Gastrocnemius medialis (tissue), 4 donors: ENCODE data around the gene TPCN1. TPM values are rescaled to one million over a fixed set of nuclear protein-coding genes. Genes with fewer than 3 reads are reported as not detected.

Experiments
- ATAC-seq, 2 donors: fragments of 150-250 bp; one replicate each; pipeline ENCODE4 v1.9.1; 2016
- DNase-seq, 2 donors: peaks; one replicate each; pipeline ENCODE4 v3.0.0-alpha.2; 2019
- H3K27ac ChIP-seq, 4 donors: fragments of 200-600 bp; sonication (generic); 1 replicate in 1 of 4; 2 replicates in 3 of 4; pipeline ENCODE4 v1.5.1; 2016 to 2018; ENCODE audit warnings: mild to moderate bottlenecking in 2 of 4, moderate library complexity in 1 of 4
- H3K27me3 ChIP-seq, 3 donors: fragments of 200-600 bp; sonication (generic) in 2 of 3; 1 replicate in 1 of 3; 2 replicates in 2 of 3; pipeline versions ENCODE4 v1.5.1 to v1.6.0; 2016 to 2019; ENCODE audit warnings: mild to moderate bottlenecking in 1 of 3, moderate library complexity in 1 of 3
- H3K36me3 ChIP-seq, 2 donors: fragments of 200-600 bp; sonication (generic) in 1 of 2; one replicate each; pipeline ENCODE4 v1.5.1; 2017 to 2018
- H3K4me1 ChIP-seq, 2 donors: fragments of 200-600 bp; sonication (generic) in 1 of 2; one replicate each; pipeline ENCODE4 v1.5.1; 2016 to 2017; ENCODE audit warnings: mild to moderate bottlenecking in 2 of 2
- H3K4me3 ChIP-seq, 4 donors: fragments of 200-600 bp; sonication (generic) in 3 of 4; 1 replicate in 1 of 4; 2 replicates in 3 of 4; pipeline ENCODE4 v1.5.1; 2016 to 2019; ENCODE audit warnings: mild to moderate bottlenecking in 2 of 4
- H3K9me3 ChIP-seq, 3 donors: fragments of 200-600 bp; sonication (generic) in 2 of 3; 1 replicate in 1 of 3; 2 replicates in 2 of 3; pipeline ENCODE4 v1.5.1; 2016 to 2019
- CTCF ChIP-seq, 5 experiments: fragments of 450-650 bp in 3 of 5; fragments of 200-600 bp in 2 of 5; sonication (generic) in 2 of 5; IDR thresholded peaks in 4 of 5; conservative IDR thresholded peaks in 1 of 5; 1 replicate in 4 of 5; 2 replicates in 1 of 5; pipeline ENCODE4 v1.5.1; 2016 to 2019; ENCODE audit warnings: antibody characterized with exemption in 5 of 5, mild to moderate bottlenecking in 3 of 5, moderate library complexity in 3 of 5
- POLR2A ChIP-seq, 2 donors: fragments of 450-650 bp; IDR thresholded peaks; one replicate each; pipeline ENCODE4 v1.6.1; 2017; ENCODE audit warnings: antibody characterized with exemption in 2 of 2, mild to moderate bottlenecking in 2 of 2, moderate library complexity in 2 of 2
- in situ Hi-C, 4 donors: fragments of 200-750 bp; cut with MboI; loops; one replicate each; pipeline versions ENCODE4 v1.15.0 to v1.8.0; 2017; ENCODE audit warnings: low sequenced_read_pairs in 4 of 4
- intact Hi-C: fragments of 100-400 bp; cut with DNase I; formaldehyde crosslinking; loops from one replicate; pipeline ENCODE4 v1.15.1; 2023; ENCODE audit warnings: low total_unique reads
- total RNA-seq, 4 donors: library from RNA; depleted of rRNA; stranded (reverse); fragments of >200 nt; gene quantifications; one replicate each; pipeline versions ENCODE4 v1.1.0 to v1.2.3, GENCODE V29; 2016

The TPCN1 gene
- total RNA-seq, 4 donors from 2014 or later = 21.4 to 27.0 (median 25.4) TPM

- DNase-seq (no peak), ATAC-seq (no peak)
- Histone ChIP-seq H3K4me3 (no peak overlapping the region), H3K27ac (no peak overlapping the region), H3K27me3 (no peaks in the 10 kb centered on the region), H3K9me3 (no peaks in the 10 kb centered on the region), H3K36me3 (no peaks in the 10 kb centered on the region), H3K4me1 (peaks cover 12 to 21% of the 10 kb centered on the region in 2 donors)
- intact Hi-C loops = loop anchor here (2.0 to 10.0 kb wide), 4 partner anchors 23 to 227 kb away; partner anchors contain the start of genes SLC8B1 and TPCN1
- in situ Hi-C loops = loop anchor here in 2 of 4 donors (10.0 to 25.0 kb wide), 2 partner anchors 97 to 115 kb away; no protein-coding TSS in a partner anchor
- TF ChIP-seq POLR2A (IDR thresholded peaks at IDR 0.05) (no peak), CTCF (IDR thresholded peaks at IDR 0.05 in 4 of 5, conservative IDR thresholded peaks at IDR 0.05 in 1 of 5) (no peak)
These were observed 23.7 kb upstream of the TPCN1 start for GRCh38 chr12:113197518-113198077.

- ATAC-seq = no peak
- Histone ChIP-seq H3K36me3 (no peaks in the 10 kb centered on the region), H3K27ac (no peak overlapping the region), H3K9me3 (no peaks in the 10 kb centered on the region), H3K4me3 (no peak overlapping the region), H3K27me3 (no peaks in the 10 kb centered on the region), H3K4me1 (peaks cover 11 to 16% of the 10 kb centered on the region in 2 donors)
- in situ Hi-C loops (loop anchor here in 2 of 4 donors (10.0 to 25.0 kb wide), 2 partner anchors 97 to 114 kb away; no protein-coding TSS in a partner anchor), intact Hi-C loops (loop anchor here (10.0 kb wide), 2 partner anchors 97 to 137 kb away; partner anchors contain the start of gene SLC8B1)
- no peak for DNase-seq
- no peak for TF ChIP-seq POLR2A (IDR thresholded peaks at IDR 0.05)
- TF ChIP-seq CTCF (IDR thresholded peaks at IDR 0.05 in 4 of 5, conservative IDR thresholded peaks at IDR 0.05 in 1 of 5) = no peak
These were observed 23.0 kb upstream of the TPCN1 start for GRCh38 chr12:113198296-113198695.

GRCh38 chr12:113200021-113200797 is 21.1 kb upstream of the TPCN1 start:
- Histone ChIP-seq H3K36me3 (no peaks in the 10 kb centered on the region), H3K27me3 (no peaks in the 10 kb centered on the region), H3K4me1 (peaks cover 14 to 15% of the 10 kb centered on the region in 2 donors), H3K4me3 (no peak overlapping the region), H3K9me3 (no peaks in the 10 kb centered on the region), H3K27ac (no peak overlapping the region)
- in situ Hi-C loops (no loop called here), intact Hi-C loops (no loop called here)
- ATAC-seq (no peak), DNase-seq (no peak)
- TF ChIP-seq CTCF (IDR thresholded peaks at IDR 0.05 in 4 of 5, conservative IDR thresholded peaks at IDR 0.05 in 1 of 5) (no peak), POLR2A (IDR thresholded peaks at IDR 0.05) (no peak)

GRCh38 chr12:113201187-113202177 is 19.8 kb upstream of the TPCN1 start:
- intact Hi-C loops = no loop called here
- no peak overlapping the region for H3K27ac ChIP-seq
- H3K4me1 ChIP-seq = peaks cover 14 to 15% of the 10 kb centered on the region in 2 donors
- in situ Hi-C loops = no loop called here
- H3K36me3 ChIP-seq = no peaks in the 10 kb centered on the region
- no peaks in the 10 kb centered on the region for H3K27me3 ChIP-seq
- ATAC-seq (no peak), DNase-seq (no peak)
- H3K9me3 ChIP-seq = no peaks in the 10 kb centered on the region
- no peak overlapping the region for H3K4me3 ChIP-seq
- TF ChIP-seq CTCF (IDR thresholded peaks at IDR 0.05 in 4 of 5, conservative IDR thresholded peaks at IDR 0.05 in 1 of 5) = no peak
- TF ChIP-seq POLR2A (IDR thresholded peaks at IDR 0.05) = no peak
